LHCN-M2 (cell line): ENCODE measurements around the gene AKR1E2. TPM values are rescaled to one million over a fixed set of nuclear protein-coding genes. Genes with fewer than 3 reads are reported as not detected.
A peak's percentile ranks its signal among the peaks of the same experiment; 100 is the strongest.

Experiments used
- DNase-seq: peaks from one replicate; pipeline ENCODE4 v3.0.0-alpha.2; 2012; ENCODE audit warnings: low read depth
- polyA plus RNA-seq: library from polyadenylated mRNA; unstranded; fragments of >200 nt; gene quantifications from one replicate; pipeline ENCODE4 v1.2.1, GENCODE V29; 2012; ENCODE audit warnings: missing spikeins
- total RNA-seq: library from RNA; depleted of rRNA; stranded (reverse); fragments of >200 nt; gene quantifications from 2 replicates; pipeline ENCODE4 v1.2.3, GENCODE V29; 2014; rRNA removed

The AKR1E2 gene
- 0.19 TPM in 1 of 2 replicates, not detected in the other for total RNA-seq
- polyA plus RNA-seq, result not detected

DNA sequence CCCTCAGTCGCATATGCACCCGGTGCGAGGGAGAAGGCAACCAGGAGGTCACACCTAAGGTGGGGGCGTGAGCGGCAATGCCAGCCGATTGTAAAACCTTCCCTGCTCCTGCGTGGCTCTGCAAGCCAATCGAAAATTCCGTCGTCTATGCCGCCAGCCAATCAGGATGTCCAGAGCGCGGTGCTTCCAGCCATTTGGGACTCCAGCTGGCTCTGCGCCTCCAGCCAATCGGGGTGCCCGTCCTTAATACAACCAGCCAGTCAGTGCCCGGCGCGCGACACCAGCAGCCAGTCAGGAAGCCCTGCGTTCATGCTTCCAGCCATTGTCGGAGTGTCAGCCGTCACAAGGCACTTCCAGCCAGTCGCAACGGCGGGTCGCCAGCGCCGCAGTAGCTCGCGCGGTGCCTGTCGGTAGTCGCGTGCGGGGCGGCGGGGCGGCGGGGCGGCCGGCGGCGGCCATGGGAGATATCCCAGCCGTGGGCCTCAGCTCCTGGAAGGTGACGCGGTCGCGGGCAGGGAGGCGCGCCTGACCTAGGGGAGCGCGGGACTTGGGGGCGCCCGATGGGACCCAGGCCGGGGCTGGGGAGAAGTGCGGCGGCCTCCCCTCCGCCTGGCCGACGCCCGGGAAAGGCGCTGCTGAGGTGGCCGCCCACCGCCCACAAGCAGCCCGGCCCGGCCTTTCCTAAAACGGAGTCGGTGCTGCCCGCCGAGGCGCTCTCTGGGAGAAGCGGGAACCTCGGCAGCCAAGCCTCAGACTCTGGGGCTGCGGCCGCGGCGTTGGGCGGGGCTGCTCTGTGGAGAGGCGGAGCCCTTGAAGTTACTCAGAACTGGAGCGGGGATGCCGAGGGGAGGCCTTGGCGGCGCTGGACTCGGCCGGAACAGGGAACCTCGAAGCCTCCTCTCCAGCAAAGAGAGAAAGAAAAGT lies at the start of gene AKR1E2:
Gene AKR1E2, plus strand, starts transcription at position 340 of the 924 bp plus-strand sequence. Its CDS starts 118 bp downstream, at position 458.
- peak; percentile 54 for DNase-seq

DNA sequence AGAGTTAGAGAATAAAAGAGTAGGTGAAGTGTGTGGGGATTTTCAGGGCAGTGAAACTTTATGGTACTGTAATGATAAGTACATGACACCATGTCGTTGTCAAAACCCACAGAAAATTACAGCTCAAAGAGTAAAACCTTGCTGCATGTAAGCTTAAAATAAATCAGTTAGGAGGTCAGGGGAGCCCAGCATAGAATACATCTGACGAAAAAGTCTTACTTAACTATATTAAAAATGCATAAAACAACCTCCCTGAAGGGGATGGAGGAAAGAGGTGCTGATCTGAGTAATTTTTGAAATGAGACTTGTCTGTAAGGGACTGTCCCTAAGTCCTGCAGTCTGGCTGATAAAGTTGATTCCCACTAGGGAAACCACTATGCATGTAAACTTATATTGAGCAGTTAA lies 49.8 kb upstream of the AKR1E2 start:
- no peak for DNase-seq

DNA sequence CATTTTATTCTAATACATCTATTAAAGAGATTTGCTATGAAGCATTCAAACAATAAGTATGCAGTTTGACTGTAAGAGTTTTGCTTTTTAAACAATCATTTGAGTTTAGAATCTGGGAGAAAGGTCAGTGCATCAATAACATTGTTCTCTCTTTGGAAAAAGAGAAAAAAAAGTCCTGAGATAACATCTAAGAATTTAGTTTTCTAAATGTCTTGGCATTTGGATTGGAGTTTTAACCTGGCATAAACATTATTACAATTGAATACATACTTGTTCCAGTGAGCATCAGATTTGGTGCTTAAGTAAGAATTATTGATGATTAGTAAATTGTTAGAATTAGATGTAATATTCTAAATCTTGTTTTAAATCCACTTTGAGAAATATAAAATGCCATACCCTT lies 47.2 kb upstream of the AKR1E2 start:
- no peak for DNase-seq

DNA sequence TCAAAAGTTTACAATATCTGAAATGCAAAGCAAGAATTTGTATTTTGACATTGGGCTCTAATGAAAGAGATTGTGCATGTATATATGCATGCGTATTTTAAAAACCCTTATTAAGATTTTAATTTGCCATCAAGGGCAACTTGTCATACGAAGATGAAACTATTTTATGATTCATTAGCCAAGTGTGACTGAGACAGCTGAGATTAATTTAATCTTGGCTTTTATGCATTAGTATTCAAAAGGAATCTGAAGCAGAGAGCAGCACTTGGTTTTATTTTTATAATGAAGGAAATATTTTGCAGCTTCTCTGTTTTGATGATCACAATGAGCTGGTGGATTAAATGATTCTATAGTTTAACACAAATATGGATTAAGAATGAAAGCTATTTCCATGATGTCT lies 45.9 kb upstream of the AKR1E2 start:
- DNase-seq, result no peak

DNA sequence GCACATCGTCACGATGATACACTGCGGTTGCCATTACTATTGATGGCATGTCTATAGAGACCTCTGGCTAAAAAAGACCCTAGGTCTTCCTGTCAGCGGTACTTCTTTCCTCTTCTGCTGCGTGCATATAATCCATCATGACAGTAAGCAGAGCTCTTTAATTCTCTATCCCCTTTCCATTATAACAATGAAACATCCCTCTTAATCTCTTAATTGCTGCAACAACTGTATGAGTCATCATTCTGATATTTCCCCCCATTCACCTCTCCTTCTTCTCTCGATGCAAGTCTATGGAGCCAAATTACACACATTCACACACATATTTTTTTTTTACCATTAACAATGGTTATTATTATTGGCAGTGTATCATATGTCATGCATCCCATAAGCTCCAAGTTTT lies 45.2 kb upstream of the AKR1E2 start:
- peak; percentile 77 for DNase-seq

- DNase-seq, result no peak
Measured at GRCh38 chr10:4781955-4782354, 44.1 kb upstream of the AKR1E2 start.

GRCh38 chr10:4784667-4785333 lies 41.2 kb upstream of the AKR1E2 start:
- DNase-seq, result no peak

GRCh38 chr10:4786043-4786839 lies 39.8 kb upstream of the AKR1E2 start:
- no peak for DNase-seq

DNA sequence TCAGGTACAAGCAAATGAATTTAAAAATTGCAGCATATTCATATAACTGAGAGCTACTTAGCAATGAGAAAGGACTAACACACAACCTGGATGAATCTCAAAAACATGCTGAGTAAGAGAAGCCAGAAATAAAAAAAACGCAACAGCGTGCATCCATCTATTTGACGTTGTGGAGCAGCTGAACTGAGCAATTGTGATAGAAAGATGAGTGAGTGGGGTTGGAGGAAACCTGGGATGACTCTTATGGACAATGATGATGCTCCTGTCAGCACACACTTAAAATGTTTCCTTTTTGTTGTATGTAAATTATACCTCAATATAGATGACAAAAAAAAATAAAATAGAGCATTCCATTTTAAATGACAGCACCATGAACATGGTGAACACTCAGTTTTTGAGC lies 36.0 kb upstream of the AKR1E2 start:
- DNase-seq, result peak; percentile 82

DNA sequence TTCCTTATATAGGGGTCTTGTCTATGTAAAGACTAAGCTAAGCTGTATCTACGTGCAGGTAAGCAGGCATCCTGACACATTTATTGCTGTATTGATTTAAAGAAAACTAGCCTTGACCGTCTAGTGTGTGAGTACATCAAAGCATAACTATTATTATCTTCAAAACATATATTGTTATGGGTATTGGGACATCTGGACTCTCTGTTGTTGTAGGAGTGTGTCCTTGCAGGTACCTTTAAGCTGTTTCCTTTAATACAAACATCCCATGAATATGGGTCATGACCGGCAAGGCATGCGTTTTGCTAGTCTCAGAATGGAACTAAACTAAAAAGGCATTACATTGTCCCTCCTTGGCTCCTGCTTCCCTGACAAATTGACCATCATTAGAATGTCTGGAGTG lies 35.1 kb upstream of the AKR1E2 start:
- no peak for DNase-seq

DNA sequence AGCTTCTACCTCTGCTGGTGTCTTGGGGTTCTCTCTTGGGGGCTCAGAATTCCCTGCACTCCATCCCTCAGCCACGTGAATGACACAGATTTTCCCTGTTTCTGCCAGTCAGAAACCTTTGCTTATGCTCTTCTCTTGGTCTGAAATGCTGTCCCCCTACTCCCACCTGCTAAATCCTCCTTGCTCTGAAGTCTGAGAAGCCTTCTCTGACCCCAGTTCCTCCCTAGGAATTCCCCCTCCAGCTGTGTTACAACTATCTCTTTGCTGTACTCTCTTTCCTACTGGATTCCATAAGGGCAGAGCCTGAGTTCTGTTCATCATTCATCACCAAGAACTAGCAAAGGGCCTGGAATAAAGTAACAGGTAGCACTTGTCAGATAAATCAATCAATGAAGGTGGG lies 33.6 kb upstream of the AKR1E2 start:
- DNase-seq, result no peak

DNA sequence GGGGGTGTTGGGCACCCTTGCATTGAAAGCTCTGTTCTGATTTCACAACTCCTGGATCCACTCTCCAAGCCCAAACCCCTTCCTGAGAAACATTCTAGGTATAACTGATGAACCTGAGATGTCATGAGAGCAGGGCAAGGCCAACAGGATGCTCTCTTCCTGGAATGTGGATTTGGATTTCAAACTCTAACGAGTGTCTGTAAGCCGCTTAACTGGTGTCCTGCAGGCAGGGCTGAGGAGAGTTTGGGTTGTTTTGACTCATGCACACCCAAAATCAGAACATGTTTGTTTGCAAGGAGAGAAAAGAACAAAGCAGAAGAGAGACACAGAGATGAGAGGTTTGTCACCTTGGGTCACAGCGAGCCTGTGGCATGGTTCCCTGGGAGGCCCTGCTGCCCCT lies 24.6 kb upstream of the AKR1E2 start:
- DNase-seq, result no peak

GRCh38 chr10:4802711-4803487 lies 23.1 kb upstream of the AKR1E2 start:
- no peak for DNase-seq

GRCh38 chr10:4803822-4804221 lies 22.2 kb upstream of the AKR1E2 start:
- no peak for DNase-seq

GRCh38 chr10:4804465-4804864 lies 21.5 kb upstream of the AKR1E2 start:
- DNase-seq, result no peak

DNA sequence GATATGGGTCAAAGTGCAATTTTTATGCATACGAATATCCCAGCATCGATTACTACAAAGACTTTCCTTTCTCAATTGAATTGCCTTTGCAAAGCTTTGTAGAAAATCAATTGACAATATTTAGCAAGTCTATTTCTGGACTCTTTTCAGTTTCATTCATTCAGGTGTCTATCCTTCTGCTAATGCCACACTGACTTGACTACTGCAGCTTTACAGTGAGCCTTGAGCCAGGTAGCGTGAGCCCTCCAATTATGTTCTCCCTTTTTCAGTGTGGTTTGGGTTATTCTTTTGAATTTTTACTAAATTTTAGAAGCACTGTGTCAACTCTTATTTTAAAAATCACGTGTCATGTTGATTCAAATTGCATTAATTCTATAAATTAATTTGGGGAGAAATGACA lies 19.5 kb upstream of the AKR1E2 start:
- no peak for DNase-seq

DNA sequence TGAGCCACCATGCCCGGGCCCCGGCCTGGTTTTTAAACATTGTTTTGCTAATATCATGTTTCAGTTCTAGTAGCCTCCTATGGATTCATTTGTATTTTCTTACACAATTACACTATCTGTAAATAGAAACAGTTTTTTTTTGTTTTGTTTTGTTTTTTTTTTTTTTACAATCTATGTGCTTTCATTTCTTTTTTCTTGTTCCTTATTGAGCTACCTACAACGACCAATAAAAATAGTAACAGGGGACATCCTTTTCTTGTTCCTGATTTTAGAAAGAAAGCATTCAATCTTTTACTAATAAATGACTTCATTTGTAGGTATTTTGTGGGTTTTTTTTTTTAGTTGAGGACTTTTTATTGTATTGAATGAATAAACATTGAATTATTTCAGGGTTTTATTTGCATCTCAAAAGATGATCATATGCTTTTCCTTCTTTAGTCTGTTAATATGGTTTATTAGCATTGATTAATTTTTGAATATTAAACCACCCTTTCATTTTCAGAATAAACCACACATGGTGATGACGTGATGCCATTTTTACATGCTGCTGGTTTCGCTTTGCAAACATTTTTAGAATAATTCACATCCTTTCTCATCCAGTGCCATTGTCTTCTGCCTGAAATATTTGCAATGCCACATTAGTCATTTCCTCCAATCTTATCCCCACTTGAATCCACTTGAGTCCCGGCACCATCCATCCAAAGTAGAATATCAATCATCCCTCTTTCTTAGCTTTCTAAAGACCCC lies 18.1 kb upstream of the AKR1E2 start:
- DNase-seq, result peak; percentile 91

DNA sequence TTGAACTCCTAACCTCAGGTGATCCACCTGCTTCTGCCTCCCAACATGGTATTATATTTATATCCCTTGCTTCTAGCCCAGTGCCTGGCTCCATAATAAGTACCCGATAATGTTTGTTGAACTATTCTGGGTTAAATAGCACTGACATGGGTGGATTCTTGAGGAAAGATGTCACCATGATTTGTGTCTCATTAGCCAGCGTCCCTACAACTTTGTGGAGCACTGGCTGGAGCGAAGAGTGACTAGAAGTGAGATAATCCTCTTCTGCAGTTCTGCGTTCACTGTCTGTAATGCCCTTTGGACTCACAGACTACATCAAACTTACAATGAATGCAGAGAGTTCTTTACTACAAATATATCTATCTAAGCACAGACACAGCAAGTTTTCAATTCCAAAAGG lies 16.9 kb upstream of the AKR1E2 start:
- DNase-seq, result no peak

DNA sequence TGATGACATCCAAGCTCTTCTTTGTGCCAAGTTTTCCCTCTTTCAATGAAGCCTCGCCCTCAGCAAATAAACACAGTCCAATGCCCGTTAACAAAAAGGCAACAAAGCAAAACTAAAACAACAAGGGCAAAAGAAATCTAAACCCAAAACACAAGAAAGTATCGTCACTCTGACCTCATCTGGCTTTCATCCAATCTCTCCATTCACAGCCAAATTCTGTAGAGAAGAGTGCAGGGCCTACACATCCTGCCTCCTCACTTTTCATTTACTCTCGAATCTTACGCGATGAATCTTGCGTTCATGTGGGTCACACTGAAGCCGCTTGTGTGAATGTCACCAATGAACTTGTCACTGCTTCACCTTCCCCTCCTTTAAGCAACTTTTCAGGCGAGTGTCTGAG lies 15.9 kb upstream of the AKR1E2 start:
- DNase-seq, result peak; percentile 34

DNA sequence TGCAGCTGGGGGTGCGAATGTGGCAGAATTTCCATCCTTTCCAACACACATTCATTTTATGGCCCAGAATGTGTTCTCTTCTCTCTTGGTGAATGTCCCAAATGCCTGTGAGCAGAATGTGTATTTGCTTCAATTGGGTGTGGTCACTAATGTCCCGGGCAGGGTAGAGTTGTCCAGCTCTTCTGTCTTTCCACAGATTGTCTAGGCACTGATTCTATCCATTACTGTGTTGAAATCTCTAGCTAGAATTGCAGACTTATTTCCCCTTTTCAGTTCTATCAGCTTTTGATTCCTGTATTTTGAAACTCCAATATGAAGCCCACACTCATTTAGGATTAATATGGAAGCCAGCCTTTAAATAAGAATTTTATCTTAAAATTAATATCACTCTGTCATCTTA lies 14.0 kb upstream of the AKR1E2 start:
- no peak for DNase-seq

DNA sequence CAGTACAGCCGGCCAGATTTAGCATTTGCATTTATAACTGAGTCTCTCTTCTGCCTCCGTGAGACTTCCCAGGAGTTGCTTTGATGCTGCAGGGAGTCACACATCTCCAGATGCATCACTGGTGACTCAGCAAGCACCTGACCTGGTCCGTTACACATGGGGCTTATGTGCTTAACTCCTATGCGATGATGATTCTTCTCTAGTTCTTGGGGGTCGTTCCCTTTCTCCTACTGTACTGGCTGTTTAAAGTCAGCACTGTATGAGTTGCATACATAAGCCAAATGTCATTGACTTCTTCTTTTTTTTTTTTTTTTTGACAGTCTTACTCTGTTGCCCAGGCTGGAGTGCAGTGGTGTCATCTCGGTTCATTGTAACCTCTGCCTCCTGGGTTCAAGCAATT lies 13.0 kb upstream of the AKR1E2 start:
- peak; percentile 94 for DNase-seq
